ENCODE data around the gene LINC01488.

- no peak for TF ChIP-seq EZH2 (IDR thresholded peaks at IDR 0.05; ENCODE audit: insufficient read depth, poor library complexity, severe bottlenecking)
- no peak for TF ChIP-seq EZH2phosphoT487 (IDR thresholded peaks at IDR 0.05; ENCODE audit: insufficient read depth, low read depth)
Measured at GRCh38 chr11:69444381-69445130, 36.9 kb upstream of the LINC01488 start.

Measured in GM23248 (cell line).